ENCODE data around the gene COL7A1. TPM values are rescaled to one million over a fixed set of nuclear protein-coding genes. Genes with fewer than 3 reads are reported as not detected.

COL7A1 gene
- total RNA-seq, 4 donors from 2014 or later: 0.66 to 1.7 (median 1.1) TPM

DNA sequence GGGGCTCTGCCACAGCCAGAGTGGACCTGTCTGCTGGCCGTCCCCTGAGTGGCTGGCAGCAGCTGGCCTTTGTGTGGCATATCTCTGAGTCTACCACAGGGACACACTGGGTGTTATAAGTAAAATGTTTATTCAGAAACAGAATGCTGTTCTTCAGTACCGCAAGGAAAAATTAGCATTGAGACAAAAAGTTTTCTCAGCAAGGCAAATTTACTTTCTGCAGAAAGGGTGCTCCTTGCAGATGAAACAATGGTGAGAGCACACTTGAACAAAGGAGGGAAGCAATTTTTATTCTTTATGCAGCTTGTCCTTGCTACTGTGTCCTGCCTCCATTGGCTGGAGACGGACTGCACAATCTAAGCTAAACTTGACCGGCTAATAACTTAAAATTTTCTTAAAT is 22.4 kb upstream of the COL7A1 start:
- Histone ChIP-seq H3K9me3 (no peaks in the 10 kb centered on the region), H3K27me3 (no peaks in the 10 kb centered on the region), H3K27ac (no peak overlapping the region), H3K4me3 (no peak overlapping the region), H3K36me3 (no peaks in the 10 kb centered on the region), H3K4me1 (no peaks in the 10 kb centered on the region)
- intact Hi-C loops (cut with DNase I; ENCODE audit: low total_unique reads) (no loop called here), in situ Hi-C loops (cut with MboI; ENCODE audit: low sequenced_read_pairs in 4 of 4) (no loop called here)
- TF ChIP-seq CTCF (IDR thresholded peaks at IDR 0.05 in 4 of 5, conservative IDR thresholded peaks at IDR 0.05 in 1 of 5) (no peak), POLR2A (IDR thresholded peaks at IDR 0.05) (no peak)
- ATAC-seq (no peak), DNase-seq (no peak)

DNA sequence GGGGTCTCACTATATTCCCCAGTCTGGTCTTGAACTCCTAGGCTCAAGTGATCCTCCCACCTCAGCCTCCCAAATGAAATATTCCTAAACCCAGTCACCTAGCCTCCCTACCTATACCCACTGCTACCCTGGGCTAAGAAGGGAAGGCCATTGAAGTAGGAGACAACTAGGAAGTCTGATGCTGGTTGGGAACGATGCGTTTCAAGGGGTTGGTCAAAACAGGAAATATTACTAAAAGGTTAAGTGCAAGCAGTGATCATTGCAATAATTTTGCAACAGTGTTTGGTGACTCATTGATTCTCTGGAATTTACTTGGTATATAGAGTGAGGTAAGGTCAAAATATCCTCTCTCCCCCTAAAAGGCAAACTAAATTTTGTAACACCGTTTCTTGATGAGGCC is 18.9 kb upstream of the COL7A1 start:
- intact Hi-C loops (cut with DNase I; ENCODE audit: low total_unique reads): no loop called here
- Histone ChIP-seq H3K4me3 (no peak overlapping the region), H3K27ac (no peak overlapping the region), H3K36me3 (no peaks in the 10 kb centered on the region), H3K27me3 (no peaks in the 10 kb centered on the region), H3K4me1 (peaks cover 0 to 7% of the 10 kb centered on the region in 2 donors), H3K9me3 (no peaks in the 10 kb centered on the region)
- no peak for ATAC-seq
- DNase-seq: no peak
- TF ChIP-seq CTCF (IDR thresholded peaks at IDR 0.05 in 4 of 5, conservative IDR thresholded peaks at IDR 0.05 in 1 of 5) (no peak), POLR2A (IDR thresholded peaks at IDR 0.05) (no peak)
- in situ Hi-C loops (cut with MboI; ENCODE audit: low sequenced_read_pairs in 4 of 4): no loop called here

DNA sequence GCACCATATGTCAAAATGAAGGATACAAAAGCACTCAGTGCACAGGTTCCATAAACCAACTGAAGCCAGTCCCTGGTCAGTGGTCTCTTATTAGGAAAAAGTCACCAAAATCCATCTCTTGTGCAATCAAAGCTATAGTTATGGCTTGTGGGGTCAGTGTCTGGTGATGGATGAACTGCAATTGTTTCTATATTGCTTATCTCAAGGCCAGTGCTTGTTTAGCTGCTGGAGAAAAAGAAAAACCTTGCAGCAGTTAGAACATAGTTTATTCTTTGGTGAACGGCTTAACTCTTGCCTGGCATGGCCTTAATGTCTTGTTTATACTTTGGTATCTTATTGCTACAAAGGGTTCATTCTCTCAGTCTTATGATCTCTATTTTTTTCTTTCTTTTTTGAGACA is 17.2 kb upstream of the COL7A1 start:
- intact Hi-C loops (cut with DNase I; ENCODE audit: low total_unique reads): no loop called here
- no peak for DNase-seq
- no peak overlapping the region for H3K27ac ChIP-seq

GRCh38 chr3:48609088-48610005 is 14.2 kb upstream of the COL7A1 start, which contains the start of gene UQCRC1:
Gene UQCRC1 (minus strand): TSS chr3:48609646. CDS start chr3:48609620, 26 bp downstream.
- Histone ChIP-seq H3K27ac (peak within 1 kb of the TSS; percentile 90 to 98 (median 95)), H3K36me3 (peaks cover 0 to 39% of the 10 kb centered on the region in 2 donors), H3K4me1 (peaks cover 16 to 21% of the 10 kb centered on the region in 2 donors), H3K27me3 (no peaks in the 10 kb centered on the region), H3K9me3 (no peaks in the 10 kb centered on the region), H3K4me3 (peak within 1 kb of the TSS; percentile 87 to 96 (median 94))
- in situ Hi-C loops (cut with MboI; ENCODE audit: low sequenced_read_pairs in 4 of 4) (no loop called here), intact Hi-C loops (cut with DNase I; ENCODE audit: low total_unique reads) (loop anchor here (1.0 to 5.0 kb wide), 3 partner anchors 26 to 142 kb away; partner anchors contain the start of gene SLC26A6)
- DNase-seq (peak; percentile 88 to 91), ATAC-seq (peak; percentile 98)
- peak; percentile 93 for TF ChIP-seq POLR2A (IDR thresholded peaks at IDR 0.05)
- TF ChIP-seq CTCF (IDR thresholded peaks at IDR 0.05 in 4 of 5, conservative IDR thresholded peaks at IDR 0.05 in 1 of 5): peak; percentile 85 to 91 (median 86)

More for the DNA sequence above, 17.2 kb upstream of the COL7A1 start:
- no peak for ATAC-seq
- Histone ChIP-seq H3K27me3 (no peaks in the 10 kb centered on the region), H3K36me3 (peaks cover 0 to 10% of the 10 kb centered on the region in 2 donors), H3K4me1 (peaks cover 12 to 21% of the 10 kb centered on the region in 2 donors), H3K4me3 (no peak overlapping the region), H3K9me3 (no peaks in the 10 kb centered on the region)
- in situ Hi-C loops (cut with MboI; ENCODE audit: low sequenced_read_pairs in 4 of 4): no loop called here
- TF ChIP-seq POLR2A (IDR thresholded peaks at IDR 0.05) (no peak), CTCF (IDR thresholded peaks at IDR 0.05 in 4 of 5, conservative IDR thresholded peaks at IDR 0.05 in 1 of 5) (no peak)

Measured in gastrocnemius medialis (tissue), 4 donors.